ENCODE results near the gene ZBTB1. TPM values are rescaled to one million over a fixed set of nuclear protein-coding genes. Genes with fewer than 3 reads are reported as not detected.

The ZBTB1 gene
- total RNA-seq, 4 donors from 2014 or later: 46.3 to 64.8 (median 62.4) TPM

DNA sequence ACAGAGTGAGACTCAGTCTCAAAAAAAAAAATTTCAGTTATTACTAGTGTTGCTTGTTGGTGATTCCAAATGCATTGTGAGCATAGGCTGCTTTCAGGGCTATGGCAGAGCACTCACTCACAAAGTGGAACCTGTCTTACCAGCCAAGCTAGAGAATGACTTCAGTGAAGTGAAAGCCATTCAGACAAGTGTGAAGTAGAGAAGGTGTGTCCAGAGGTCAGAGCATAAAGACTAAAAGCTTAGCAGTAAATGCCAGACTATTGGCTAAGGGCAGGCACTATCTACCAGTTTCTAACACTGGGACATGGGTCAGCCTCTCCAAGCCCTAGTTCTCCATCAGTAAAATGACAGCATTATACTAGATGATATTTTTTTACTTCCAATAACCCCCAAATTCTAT is 57.9 kb downstream of the ZBTB1 start:
- TF ChIP-seq, protein P1, sequence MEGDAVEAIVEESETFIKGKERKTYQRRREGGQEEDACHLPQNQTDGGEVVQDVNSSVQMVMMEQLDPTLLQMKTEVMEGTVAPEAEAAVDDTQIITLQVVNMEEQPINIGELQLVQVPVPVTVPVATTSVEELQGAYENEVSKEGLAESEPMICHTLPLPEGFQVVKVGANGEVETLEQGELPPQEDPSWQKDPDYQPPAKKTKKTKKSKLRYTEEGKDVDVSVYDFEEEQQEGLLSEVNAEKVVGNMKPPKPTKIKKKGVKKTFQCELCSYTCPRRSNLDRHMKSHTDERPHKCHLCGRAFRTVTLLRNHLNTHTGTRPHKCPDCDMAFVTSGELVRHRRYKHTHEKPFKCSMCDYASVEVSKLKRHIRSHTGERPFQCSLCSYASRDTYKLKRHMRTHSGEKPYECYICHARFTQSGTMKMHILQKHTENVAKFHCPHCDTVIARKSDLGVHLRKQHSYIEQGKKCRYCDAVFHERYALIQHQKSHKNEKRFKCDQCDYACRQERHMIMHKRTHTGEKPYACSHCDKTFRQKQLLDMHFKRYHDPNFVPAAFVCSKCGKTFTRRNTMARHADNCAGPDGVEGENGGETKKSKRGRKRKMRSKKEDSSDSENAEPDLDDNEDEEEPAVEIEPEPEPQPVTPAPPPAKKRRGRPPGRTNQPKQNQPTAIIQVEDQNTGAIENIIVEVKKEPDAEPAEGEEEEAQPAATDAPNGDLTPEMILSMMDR (IDR thresholded peaks at IDR 0.05; ENCODE audit: low read depth): no peak

DNA sequence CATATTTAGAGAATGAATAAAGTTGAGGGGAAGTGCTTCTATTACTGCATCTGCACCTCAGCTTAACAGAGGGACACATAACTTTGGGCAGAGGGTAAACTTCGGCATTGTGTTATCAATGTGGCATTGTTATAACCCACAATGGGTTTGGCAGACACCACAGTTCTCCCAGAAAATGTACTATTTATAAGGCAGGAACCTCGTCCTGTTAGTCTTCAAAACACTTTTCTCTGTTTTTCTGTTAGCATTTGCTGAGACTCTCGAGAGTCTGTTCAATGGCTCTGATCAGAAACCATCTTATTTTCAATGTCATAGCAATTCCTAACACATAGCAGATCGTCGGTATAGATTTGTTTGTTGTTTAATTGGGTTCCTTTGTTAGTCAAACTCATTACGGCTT is 59.1 kb downstream of the ZBTB1 start:
- TF ChIP-seq, protein P1 (IDR thresholded peaks at IDR 0.05; ENCODE audit: low read depth): no peak

DNA sequence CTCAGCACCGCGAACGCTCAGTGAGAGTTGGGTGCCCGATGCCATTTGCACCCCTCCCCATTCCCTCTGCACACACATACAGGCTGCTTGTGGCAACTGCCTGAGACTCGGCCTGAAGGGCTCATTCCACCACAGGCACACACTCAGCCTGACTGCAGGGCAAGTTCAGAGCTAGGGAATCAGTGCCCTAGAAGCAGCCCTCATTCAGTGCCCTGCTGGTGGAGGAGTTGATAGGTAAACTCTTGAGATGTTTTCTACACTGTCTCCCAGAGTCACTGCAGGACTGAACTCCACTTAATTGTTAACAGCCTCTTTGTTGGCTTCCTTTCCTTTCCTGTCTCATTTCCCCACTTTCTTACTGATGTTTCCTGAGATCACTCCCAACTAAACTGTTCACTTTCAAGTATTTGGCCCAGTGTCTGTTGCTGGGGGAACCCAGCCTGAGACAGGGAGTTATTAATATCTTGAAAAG is 62.1 kb downstream of the ZBTB1 start:
- TF ChIP-seq, protein P1 (IDR thresholded peaks at IDR 0.05; ENCODE audit: low read depth): no peak

DNA sequence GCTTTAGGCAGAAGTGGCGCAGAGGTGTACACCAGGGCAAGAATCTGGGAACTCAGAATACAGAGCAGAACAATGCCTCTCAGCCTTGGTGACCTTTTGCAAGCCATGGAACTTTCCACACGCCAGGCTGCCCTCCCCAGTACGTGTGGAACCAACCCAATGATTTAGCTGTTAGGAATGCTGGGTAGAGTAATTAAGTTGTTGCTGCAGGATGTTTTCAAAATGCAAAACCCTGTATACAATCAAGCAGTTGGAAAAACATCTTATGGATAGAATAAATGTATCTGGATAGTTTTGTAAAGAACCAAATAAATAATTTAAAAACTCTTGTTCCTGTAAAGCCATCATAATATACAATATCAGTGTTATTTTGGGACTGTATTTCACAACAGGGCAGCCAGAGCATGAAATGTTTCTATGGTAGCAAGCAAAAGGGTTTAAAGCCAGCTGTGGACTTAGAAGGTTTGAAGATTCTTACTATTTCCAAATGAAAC is 64.6 kb downstream of the ZBTB1 start:
- TF ChIP-seq, protein P1 (IDR thresholded peaks at IDR 0.05; ENCODE audit: low read depth): no peak

DNA sequence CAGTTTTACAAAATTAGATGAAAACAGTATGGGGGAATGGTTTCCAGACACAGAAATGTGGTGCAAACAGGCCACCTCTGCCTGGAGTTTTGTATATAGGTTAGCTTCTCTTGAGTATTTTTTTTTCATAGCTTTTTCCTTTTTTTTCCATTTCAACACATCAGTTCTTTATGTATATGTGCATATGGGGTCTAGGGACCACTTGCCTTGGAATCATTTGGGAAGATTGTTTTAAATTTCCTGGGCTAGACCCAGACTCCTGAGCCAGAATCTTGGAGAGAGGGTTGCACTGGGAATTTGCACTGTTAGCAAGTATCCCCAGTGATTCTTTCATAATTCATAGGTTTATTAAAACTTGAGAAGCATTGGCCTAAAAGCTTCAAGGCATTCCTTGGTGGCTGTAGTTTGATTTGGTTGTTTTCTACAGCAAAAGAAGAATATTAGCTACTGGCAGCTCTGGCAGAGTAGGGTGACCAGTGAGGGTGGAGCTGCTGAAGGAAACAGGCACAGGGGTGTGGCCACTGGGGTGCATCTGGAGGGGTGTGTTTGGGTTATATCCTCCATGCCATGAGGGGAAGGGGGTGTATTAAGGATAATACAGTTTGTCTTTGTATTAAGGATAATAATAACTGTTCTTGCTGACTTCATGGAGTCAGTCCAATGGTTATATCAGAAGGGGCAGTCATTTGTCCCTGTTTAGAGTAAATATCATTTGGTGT is 68.0 kb downstream of the ZBTB1 start:
- TF ChIP-seq, protein P1 (IDR thresholded peaks at IDR 0.05; ENCODE audit: low read depth): no peak

DNA sequence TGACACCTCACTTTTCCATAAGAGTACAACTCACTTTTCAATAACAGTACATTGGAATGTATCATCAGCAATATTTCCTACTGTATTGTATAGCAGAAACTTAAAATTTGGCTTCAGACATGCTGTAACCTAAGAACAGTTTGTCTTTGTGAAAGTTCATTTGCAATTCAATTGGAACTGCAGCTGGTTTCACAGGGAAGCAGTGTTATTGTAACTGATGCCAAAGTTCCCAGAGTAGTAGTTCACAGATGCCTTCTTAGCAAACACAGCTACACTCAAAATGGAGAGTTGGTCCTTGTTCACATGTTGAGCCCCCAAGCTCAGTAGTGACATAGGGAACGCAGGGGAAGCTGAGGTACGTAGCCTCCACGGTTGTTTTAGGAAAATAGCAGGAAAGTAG is 68.5 kb downstream of the ZBTB1 start:
- TF ChIP-seq, protein P1 (IDR thresholded peaks at IDR 0.05; ENCODE audit: low read depth): no peak

Small RNA genes lying within 50 kb of the gene (small RNA-seq; reads per million reads assigned to genes)
- gene AL049869.4: not detected

Other genes starting within 250 kb of the ZBTB1 start
- gene ESR2, start 210.4 kb upstream of the ZBTB1 start, total RNA-seq: 10 to 100 TPM in 1 of 4 donors, 1 to 10 TPM in 3; 1.1 to 21.5 (median 3.9) TPM
- gene MTHFD1, start 116.4 kb upstream of the ZBTB1 start, total RNA-seq: 100 to 1,000 TPM in 2 of 4 donors, 10 to 100 TPM in 2; 80.6 to 142 (median 99.5) TPM
- gene AKAP5, start 39.3 kb upstream of the ZBTB1 start, total RNA-seq: 1 to 10 TPM in 1 of 4 donors, under 1 TPM in 3; 0.33 to 1.4 (median 0.50) TPM
- gene ZBTB25, start 932 bp upstream of the ZBTB1 start, total RNA-seq: 10 to 100 TPM; 11.2 to 13.3 (median 11.9) TPM
- gene HSPA2, start 36.0 kb downstream of the ZBTB1 start, total RNA-seq: 1 to 10 TPM; 6.2 to 8.8 (median 6.9) TPM
- gene PPP1R36, start 45.2 kb downstream of the ZBTB1 start, total RNA-seq: 1 to 10 TPM; 2.3 to 5.7 (median 3.9) TPM
- 10 to 100 TPM; 12.4 to 66.9 (median 19.8) TPM for gene PLEKHG3, start 199.7 kb downstream of the ZBTB1 start, total RNA-seq

Measured in subcutaneous adipose tissue (tissue), 4 donors.